IMR-90 (cell line): ENCODE data around the gene DCUN1D5. TPM values are rescaled to one million over a fixed set of nuclear protein-coding genes. Genes with fewer than 3 reads are reported as not detected.

ENCODE experiments used
- ATAC-seq: fragments of 200-7000 bp; cut with Tn5 transposase; 2 replicates; pipeline ENCODE4 v1.9.1; 2020; ENCODE audit warnings: low read depth, mild to moderate bottlenecking, moderate library complexity
- BruUV-seq: library from RNA; stranded (reverse); fragments of 400-500 nt; replicated peaks from 2 replicates; lab custom pipeline; 2021; lab: Mats Ljungman, UMichigan
- CTCF ChIA-PET: fragments of 300-600 bp; formaldehyde crosslinking; extraction: SDS; loops from one replicate; lab custom pipeline; 2021; ENCODE audit warnings: antibody characterized with exemption; lab: Yijun Ruan, JAX
- POLR2A ChIA-PET: fragments of 300-600 bp; sonication (Branson Sonifier 250); formaldehyde crosslinking; loops from one replicate; lab custom pipeline; 2022; ENCODE audit warnings: antibody characterized with exemption; ENCODE audit not compliant: unreplicated experiment; lab: Charles Lee
- DNase-seq: peaks from one replicate; pipeline ENCODE4 v3.0.0; 2013
- H2AFZ ChIP-seq: replicated peaks from 2 replicates; pipeline ENCODE3; 2013; ENCODE audit warnings: low read length, mild to moderate bottlenecking; ENCODE audit not compliant: poor library complexity
- H2AK5ac ChIP-seq: 2 replicates; pipeline ENCODE4 v1.6.1; 2013; ENCODE audit warnings: low read depth, low read length, inconsistent platforms
- H2AK9ac ChIP-seq: replicated peaks from 2 replicates; pipeline ENCODE3; 2013; ENCODE audit warnings: mild to moderate bottlenecking, low read depth, low read length, moderate library complexity; ENCODE audit not compliant: poor library complexity
- H2BK120ac ChIP-seq: 2 replicates; pipeline ENCODE4 v1.6.1; 2013; ENCODE audit warnings: low read depth, low read length, inconsistent platforms
- H2BK15ac ChIP-seq: 3 replicates; pipeline ENCODE4 v1.6.1; 2013; ENCODE audit warnings: low read depth, low read length, inconsistent platforms
- H2BK20ac ChIP-seq: 2 replicates; pipeline ENCODE4 v1.6.1; 2013; ENCODE audit warnings: low read depth, mild to moderate bottlenecking, inconsistent platforms, low read length, moderate library complexity
- H2BK5ac ChIP-seq: 2 replicates; pipeline ENCODE4 v1.6.1; 2013; ENCODE audit warnings: mild to moderate bottlenecking, low read depth, low read length, inconsistent platforms; ENCODE audit not compliant: poor library complexity, severe bottlenecking
- H3K14ac ChIP-seq: replicated peaks from 2 replicates; pipeline ENCODE4 v1.6.1; 2013; ENCODE audit warnings: low read depth, low read length, inconsistent platforms
- H3K18ac ChIP-seq: 2 replicates; pipeline ENCODE4 v1.6.1; 2013; ENCODE audit warnings: low read depth, low read length, control low read depth
- H3K23ac ChIP-seq: 2 replicates; pipeline ENCODE4 v1.6.1; 2013; ENCODE audit warnings: low read depth, low read length, inconsistent platforms
- H3K27ac ChIP-seq: 2 replicates; pipeline ENCODE4 v1.5.1; 2013; ENCODE audit warnings: mild to moderate bottlenecking, control low read depth, low read length; ENCODE audit not compliant: insufficient read depth
- H3K27me3 ChIP-seq: 2 replicates; pipeline ENCODE4 v1.6.1; 2013; ENCODE audit warnings: low read length; ENCODE audit not compliant: control insufficient read depth, insufficient read depth
- H3K36me3 ChIP-seq: 2 replicates; pipeline ENCODE4 v1.6.1; 2013; ENCODE audit warnings: low read length, mixed read lengths; ENCODE audit not compliant: control insufficient read depth, insufficient read depth
- H3K4ac ChIP-seq: 2 replicates; pipeline ENCODE4 v1.6.1; 2013; ENCODE audit warnings: low read depth, low read length, inconsistent platforms
- H3K4me1 ChIP-seq: 2 replicates; pipeline ENCODE4 v1.6.1; 2013; ENCODE audit warnings: low read length, mixed read lengths; ENCODE audit not compliant: control insufficient read depth, insufficient read depth
- H3K4me2 ChIP-seq: 2 replicates; pipeline ENCODE4 v1.6.1; 2013; ENCODE audit warnings: low read depth, mild to moderate bottlenecking, control low read depth, low read length, moderate library complexity
- H3K4me3 ChIP-seq: 2 replicates; pipeline ENCODE4 v1.5.1; 2013; ENCODE audit warnings: low read depth, mild to moderate bottlenecking, control low read depth, low read length, moderate library complexity; ENCODE audit not compliant: insufficient read depth
- H3K56ac ChIP-seq: 2 replicates; pipeline ENCODE4 v1.6.1; 2013; ENCODE audit warnings: low read length, inconsistent platforms; ENCODE audit not compliant: insufficient read depth; ENCODE audit errors: extremely low read depth
- H3K79me1 ChIP-seq, 2 experiments: 2 replicates each; pipeline ENCODE4 v1.6.1; 2013; ENCODE audit warnings: low read length in 2 of 2, inconsistent platforms in 1 of 2, low read depth in 1 of 2
- H3K9ac ChIP-seq: 2 replicates; pipeline ENCODE4 v1.6.1; 2013; ENCODE audit warnings: low read depth, low read length, control low read depth
- H3K9me1 ChIP-seq: 2 replicates; pipeline ENCODE4 v1.6.1; 2013; ENCODE audit warnings: low read length, inconsistent platforms; ENCODE audit not compliant: insufficient read depth
- H3K9me3 ChIP-seq: 2 replicates; pipeline ENCODE4 v1.6.1; 2013; ENCODE audit warnings: low read length; ENCODE audit not compliant: control insufficient read depth, insufficient read depth
- H4K20me1 ChIP-seq: 2 replicates; pipeline ENCODE4 v1.6.1; 2013; ENCODE audit warnings: low read length, inconsistent platforms; ENCODE audit not compliant: insufficient read depth
- H4K5ac ChIP-seq: 2 replicates; pipeline ENCODE4 v1.6.1; 2013; ENCODE audit warnings: mild to moderate bottlenecking, low read depth, low read length, control low read depth
- H4K8ac ChIP-seq, 2 experiments: 2 replicates each; pipeline ENCODE4 v1.6.1; 2013; ENCODE audit warnings: low read depth in 2 of 2, low read length in 2 of 2, control low read depth in 1 of 2, inconsistent platforms in 1 of 2
- H4K91ac ChIP-seq: 2 replicates; pipeline ENCODE4 v1.6.1; 2013; ENCODE audit warnings: low read depth, low read length, inconsistent platforms; ENCODE audit not compliant: insufficient read depth
- CEBPB ChIP-seq: IDR thresholded peaks from 2 replicates; pipeline ENCODE4 v1.6.1; 2012; ENCODE audit warnings: low read depth, low read length, improper control_type of control experiment
- MXI1 ChIP-seq: IDR thresholded peaks from 2 replicates; pipeline ENCODE4 v1.6.1; 2012; ENCODE audit warnings: low read depth, mild to moderate bottlenecking, low read length, moderate library complexity, borderline replicate concordance
- POLR2A ChIP-seq: IDR thresholded peaks from 2 replicates; pipeline ENCODE4 v1.6.1; 2012; ENCODE audit warnings: mild to moderate bottlenecking, low read depth, low read length
- WGBS, 2 experiments: methylation state at CpG; one replicate each; pipeline versions ENCODE4 v1.1.5 to v1.1.7; 2013; ENCODE audit warnings: missing lambda C conversion rate in 2 of 2; ENCODE audit not compliant: insufficient read length in 1 of 2; ENCODE audit errors: extremely low coverage in 2 of 2; 5-methylcytosine and 5-hydroxymethylcytosine counted together
- dilution Hi-C: fragments of 300-500 bp; cut with HindIII; formaldehyde crosslinking; loops from one replicate; pipeline ENCODE4 v1.14.3; 2018; ENCODE audit warnings: low sequenced_read_pairs; ENCODE audit not compliant: unreplicated experiment
- in situ Hi-C: fragments of 300-500 bp; cut with MboI; formaldehyde crosslinking; loops from 3 replicates; pipeline ENCODE4 v1.14.3; 2019; ENCODE audit warnings: low sequenced_read_pairs, inconsistent platforms, mixed read lengths
- intact Hi-C: fragments of 100-400 bp; cut with micrococcal nuclease; formaldehyde crosslinking; loops from 2 replicates; pipeline ENCODE4 v1.10.0; 2022
- polyA plus RNA-seq, 3 experiments: library from polyadenylated mRNA; depleted of rRNA; stranded (reverse); fragments of >200 nt; gene quantifications; 2 replicates each; pipeline ENCODE4 v1.2.3, GENCODE V29; 2012; ENCODE audit warnings: low replicate concordance in 1 of 3
- total RNA-seq: library from RNA; depleted of rRNA; stranded (reverse); fragments of >200 nt; gene quantifications from 2 replicates; pipeline ENCODE4 v1.2.3, GENCODE V29; 2012

The DCUN1D5 gene
- total and polyA plus RNA-seq, 2 of the 4 experiments (the other 2 are of a cell fraction) = 47.8 to 58.3 TPM

DNA sequence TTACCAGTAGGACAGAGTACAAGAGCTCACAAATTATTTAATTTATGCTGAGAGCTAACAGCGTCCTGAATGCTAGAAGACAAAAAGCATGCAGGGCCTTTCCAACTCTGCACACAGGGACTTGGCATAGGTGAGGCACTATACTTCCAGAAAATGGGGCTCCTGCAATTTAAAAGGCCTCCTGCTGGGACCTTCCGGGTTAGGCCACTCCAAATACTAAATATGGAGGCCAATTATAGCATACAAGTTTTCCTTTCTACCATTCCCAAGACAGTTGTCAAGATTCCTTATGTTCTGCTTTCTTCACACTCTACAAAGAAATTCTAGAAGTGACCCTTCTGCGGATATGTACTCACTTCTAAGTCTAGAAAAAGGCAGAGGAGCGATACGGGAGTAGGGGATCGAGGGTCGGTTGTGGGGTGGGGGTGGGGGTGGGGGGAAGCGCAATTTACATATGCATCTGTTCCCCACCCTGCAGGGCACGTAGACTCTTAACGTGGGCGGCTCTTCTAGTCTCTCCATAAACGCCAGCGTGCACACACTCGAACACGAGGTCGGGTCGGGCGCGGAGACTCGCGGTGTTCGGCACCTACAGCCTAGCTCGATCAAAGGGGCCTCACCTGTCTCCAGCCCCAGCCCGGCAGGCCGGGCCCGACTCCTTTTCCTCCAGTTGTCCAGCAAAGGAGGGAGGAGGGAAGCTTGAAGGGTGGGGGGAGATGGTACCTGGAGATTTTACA lies 728 bp downstream of the DCUN1D5 start:
- no peak overlapping the region for H2BK15ac ChIP-seq
- no peak overlapping the region for H2BK120ac ChIP-seq
- intact Hi-C loops = no loop called here
- H3K9me1 ChIP-seq = peaks cover 5% of the 10 kb centered on the region
- CTCF ChIA-PET = interaction anchor here (1.3 to 2.9 kb wide), 2 partner anchors 12 to 18 kb away, joined by 4 to 10 read pairs; partner anchors contain the start of gene DYNC2H1
- BruUV-seq = no TSS peak
- H4K5ac ChIP-seq = peak overlapping the region; percentile 36; the same call in 1 of the 2 replicates
- peak overlapping the region; percentile 19; the same call in 1 of the 2 replicates for H3K4ac ChIP-seq
- no peak overlapping the region for H4K91ac ChIP-seq
- WGBS, 2 experiments = 0% methylated on average over 3 of the region's 26 CpGs; no CpG with 5 or more reads in 1 of the 2 experiments
- peak overlapping the region; percentile 38; the same call in 1 of the 2 replicates for H3K14ac ChIP-seq
- peak; percentile 41; the same call in 1 of the 2 replicates for TF ChIP-seq POLR2A
- no peak for TF ChIP-seq CEBPB
- peak; percentile 78; the same call in 1 of the 2 replicates for TF ChIP-seq MXI1
- peak overlapping the region; percentile 68 for H3K27ac ChIP-seq
- H3K4me1 ChIP-seq = no peaks in the 10 kb centered on the region
- no peak overlapping the region for H2BK20ac ChIP-seq
- peak overlapping the region; percentile 64 for H3K4me3 ChIP-seq
- peak overlapping the region; percentile 100 for H3K4me2 ChIP-seq
- peaks cover 7 to 37% of the 10 kb centered on the region in 2 experiments; a peak in 3 of 4 replicates for H3K79me1 ChIP-seq
- 0 out of 2 replicates have a peak overlapping the region, but pooled peaks have one; percentile 25 for H3K18ac ChIP-seq
- POLR2A ChIA-PET = interaction anchor here (0.6 to 1.1 kb wide), 2 partner anchors 7 to 29 kb away, joined by 3 read pairs; no protein-coding TSS in a partner anchor
- H3K9ac ChIP-seq = peak overlapping the region; percentile 89
- H4K8ac ChIP-seq = peak overlapping the region; percentile 79 to 82; a peak in 3 of 4 replicates
- in situ Hi-C loops = no loop called here
- dilution Hi-C loops = no loop called here
- H3K27me3 ChIP-seq = peaks cover 3% of the 10 kb centered on the region
- DNase-seq (peak; percentile 41), ATAC-seq (peak; percentile 63)
- no peaks in the 10 kb centered on the region for H3K9me3 ChIP-seq
- H3K36me3 ChIP-seq = peaks cover 5% of the 10 kb centered on the region
- no peak overlapping the region for H2BK5ac ChIP-seq
- H2AK5ac ChIP-seq = no peak overlapping the region
- peak overlapping the region; percentile 45; the same call in 1 of the 2 replicates for H3K23ac ChIP-seq
- H2AFZ ChIP-seq = peak overlapping the region; percentile 95
- H3K56ac ChIP-seq = peak overlapping the region; percentile 14; the same call in 1 of the 2 replicates
- H4K20me1 ChIP-seq = peaks cover 6% of the 10 kb centered on the region
- H2AK9ac ChIP-seq = peak overlapping the region; percentile 88
